H1 (cell line): Measurements from ENCODE around the gene CCDC175. TPM values are rescaled to one million over a fixed set of nuclear protein-coding genes. Genes with fewer than 3 reads are reported as not detected.

Experiments used
- CHD7 ChIP-seq: fragments of 300-600 bp; sonication (generic); IDR thresholded peaks from 2 replicates; pipeline ENCODE4 v1.7.1; 2012; ENCODE audit warnings: low read length, moderate library complexity, mild to moderate bottlenecking, inconsistent platforms; ENCODE audit not compliant: insufficient replicate concordance
- GABPA ChIP-seq: IDR thresholded peaks from 2 replicates; pipeline ENCODE4 v1.6.1; 2011; ENCODE audit warnings: mild to moderate bottlenecking, low read length, moderate library complexity, borderline replicate concordance; ENCODE audit not compliant: insufficient read depth
- MAFK ChIP-seq: IDR thresholded peaks from 2 replicates; pipeline ENCODE4 v1.6.1; 2012; ENCODE audit warnings: low read depth, mild to moderate bottlenecking, improper control_type of control experiment, low read length
- RBBP5 ChIP-seq: IDR thresholded peaks from 2 replicates; pipeline ENCODE4 v1.7.1; 2012; ENCODE audit warnings: low read depth, mild to moderate bottlenecking, inconsistent platforms, low read length, moderate library complexity, borderline replicate concordance
- polyA plus RNA-seq, 7 experiments: library from polyadenylated mRNA; depleted of rRNA in 3 of 7; stranded (reverse) in 5 of 7; unstranded in 2 of 7; fragments of >200 nt in 5 of 7; fragments of 200-250 nt in 2 of 7; gene quantifications; 1 replicate in 5 of 7; 2 replicates in 1 of 7; 4 replicates in 1 of 7; pipeline versions ENCODE4 v1.2.1 to v1.2.3, GENCODE V29; 2011 to 2013; ENCODE audit warnings: missing spikeins in 2 of 7, mixed read lengths in 2 of 7
- total RNA-seq: library from RNA; stranded (reverse); fragmentation: NEBNext Ultra II Directional; extraction: Animal tissue kit (Norgen Biotek cat#: 25700); gene quantifications from 2 replicates; pipeline ENCODE4 v1.2.1, GENCODE V29; 2021

The CCDC175 gene
- total and polyA plus RNA-seq, 2 of the 8 experiments (the other 6 are each of a cell fraction or from before 2014, with no cell fraction given), result 0.19 TPM; not detected in 1

DNA sequence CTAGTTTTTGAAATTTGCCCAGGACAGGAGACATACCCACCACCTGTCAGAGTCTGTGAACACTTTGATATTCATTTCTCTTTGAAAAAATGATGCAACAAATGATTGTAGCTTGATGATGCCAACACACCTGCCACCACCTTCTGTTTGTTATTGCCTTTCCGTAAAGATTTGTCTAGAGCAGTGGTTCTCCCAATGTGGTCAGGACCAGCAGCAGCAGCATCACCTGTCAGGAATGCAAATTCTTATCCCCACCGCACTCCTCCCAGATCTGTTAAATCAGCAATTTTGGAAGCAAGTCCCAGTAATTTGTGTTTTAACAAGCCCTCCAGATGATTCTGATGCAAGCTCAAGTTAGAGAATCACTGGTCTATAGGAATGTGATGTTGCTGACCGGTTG lies 9.9 kb downstream of the CCDC175 start (continued):
- TF ChIP-seq CHD7 (no peak), MAFK (peak; percentile 36; the same call in 1 of the 2 replicates), RBBP5 (no peak), GABPA (no peak)
- TF ChIP-seq, all 59 proteins: peak for 1
